K562 (cell line): Measurements from ENCODE around the gene PARD3. TPM values are rescaled to one million over a fixed set of nuclear protein-coding genes. Genes with fewer than 3 reads are reported as not detected.

Experiments used
- ATAC-seq: fragments of 200-7000 bp; cut with Tn5 transposase; 3 replicates; pipeline ENCODE4 v1.9.1; 2020; ENCODE audit warnings: moderate library complexity
- BruUV-seq: library from RNA; stranded (reverse); fragments of 400-500 nt; replicated peaks from 2 replicates; lab custom pipeline; 2021; lab: Mats Ljungman, UMichigan
- CTCF ChIA-PET: fragments of 300-600 bp; formaldehyde crosslinking; extraction: SDS; loops from one replicate; lab custom pipeline; 2021; ENCODE audit warnings: low intra/inter-chr PET ratio; lab: Yijun Ruan, JAX
- POLR2A ChIA-PET: fragments of 300-600, 350-650 bp; sonication (Branson Sonifier 250); formaldehyde crosslinking; extraction: SDS; loops from one replicate; lab custom pipeline; 2021; ENCODE audit warnings: antibody characterized with exemption, inconsistent platforms; lab: Yijun Ruan, JAX
- DNase-seq, 4 experiments: peaks; one replicate each; pipeline versions ENCODE4 v3.0.0 to v3.0.0-alpha.2; 2011 to 2018; ENCODE audit warnings: low spot score in 3 of 4, mixed read lengths in 3 of 4; ENCODE audit errors: extremely low read depth in 1 of 4
- FAIRE-seq: peaks from 2 replicates; lab custom pipeline; 2011; peaks lifted over from hg19 to GRCh38; lab: Jason Lieb, UNC
- H2AFZ ChIP-seq: 2 replicates; pipeline ENCODE4 v1.6.0; 2011; ENCODE audit warnings: low read depth, low read length, control low read depth, inconsistent platforms
- H3K27ac ChIP-seq: fragments of 200-600 bp; 3 replicates; pipeline ENCODE4 v1.8.0; 2011; ENCODE audit warnings: low read depth, mild to moderate bottlenecking, control low read depth, inconsistent platforms, low read length, moderate library complexity, mixed read lengths; ENCODE audit errors: extremely low read depth
- H3K27me3 ChIP-seq, 2 experiments: fragments of 300-600 bp in 1 of 2; 2 replicates in 1 of 2; 3 replicates in 1 of 2; pipeline versions ENCODE4 v1.6.0 to v1.8.0; 2011; ENCODE audit warnings: inconsistent platforms in 2 of 2, low read length in 2 of 2, mild to moderate bottlenecking in 1 of 2, mixed read lengths in 1 of 2, moderate library complexity in 1 of 2; ENCODE audit not compliant: control insufficient read depth in 2 of 2, insufficient read depth in 2 of 2
- H3K36me3 ChIP-seq: fragments of 300-600 bp; 3 replicates; pipeline ENCODE4 v1.8.0; 2011; ENCODE audit warnings: mild to moderate bottlenecking, low read length, inconsistent platforms; ENCODE audit not compliant: control insufficient read depth, insufficient read depth
- H3K4me1 ChIP-seq, 2 experiments: fragments of 200-600 bp in 1 of 2; replicated peaks in 1 of 2; 2 replicates in 1 of 2; 3 replicates in 1 of 2; pipeline versions ENCODE4 v1.5.1 to v1.8.0; 2011; ENCODE audit warnings: inconsistent platforms in 2 of 2, low read length in 2 of 2, mild to moderate bottlenecking in 1 of 2, mixed read lengths in 1 of 2, moderate library complexity in 1 of 2; ENCODE audit not compliant: control insufficient read depth in 2 of 2, insufficient read depth in 2 of 2
- H3K4me2 ChIP-seq: 2 replicates; pipeline ENCODE4 v1.6.1; 2011; ENCODE audit warnings: low read length, control low read depth, inconsistent platforms, mixed read lengths; ENCODE audit not compliant: insufficient read depth
- H3K4me3 ChIP-seq: fragments of 200-600 bp; sonication (generic), shearing (Covaris generic); 2 replicates; pipeline ENCODE4 v1.5.1; 2016; ENCODE audit warnings: control low read depth, inconsistent platforms
- H3K79me2 ChIP-seq: fragments of 200-600 bp; 3 replicates; pipeline ENCODE4 v1.8.0; 2011; ENCODE audit warnings: low read length, inconsistent platforms; ENCODE audit not compliant: control insufficient read depth, insufficient read depth
- H3K9ac ChIP-seq, 2 experiments: 2 replicates each; pipeline versions ENCODE4 v1.6.0 to v1.6.1; 2011; ENCODE audit warnings: low read depth in 2 of 2, low read length in 2 of 2, control low read depth in 1 of 2, inconsistent platforms in 1 of 2, mild to moderate bottlenecking in 1 of 2, mixed read lengths in 1 of 2; ENCODE audit not compliant: insufficient read depth in 1 of 2
- H3K9me1 ChIP-seq: one replicate; pipeline ENCODE4 v1.6.0; 2011; ENCODE audit warnings: inconsistent platforms, mild to moderate bottlenecking, low read length, moderate library complexity; ENCODE audit not compliant: control insufficient read depth, insufficient read depth
- H3K9me3 ChIP-seq: replicated peaks from 2 replicates; pipeline ENCODE4 v1.5.1; 2011; ENCODE audit warnings: low read depth, low read length, inconsistent platforms; ENCODE audit not compliant: control insufficient read depth, insufficient read depth
- H4K20me1 ChIP-seq: replicated peaks from 2 replicates; pipeline ENCODE4 v1.6.1; 2011; ENCODE audit warnings: low read length, inconsistent platforms, mixed read lengths; ENCODE audit not compliant: control insufficient read depth, insufficient read depth
- CBX2 ChIP-seq: fragments of 200-600 bp; sonication (generic); IDR thresholded peaks from one replicate; pipeline ENCODE4 v1.6.1; 2012; ENCODE audit warnings: mild to moderate bottlenecking, low read length, inconsistent platforms; ENCODE audit not compliant: insufficient read depth, poor library complexity, severe bottlenecking
- EZH2 ChIP-seq: IDR thresholded peaks from 2 replicates; pipeline ENCODE4 v1.6.1; 2012; ENCODE audit warnings: low read depth, mild to moderate bottlenecking, inconsistent platforms, low read length, borderline replicate concordance
- KDM4B ChIP-seq, 2 experiments: fragments of 450-650 bp in 1 of 2; sonication (generic) in 1 of 2; IDR thresholded peaks; 2 replicates each; pipeline ENCODE4 v1.6.1; 2016 to 2017; ENCODE audit warnings: borderline replicate concordance in 2 of 2, antibody characterized with exemption in 1 of 2, low read depth in 1 of 2, mild to moderate bottlenecking in 1 of 2
- KLF13 ChIP-seq: fragments of 450-650 bp; IDR thresholded peaks from 2 replicates; pipeline ENCODE4 v1.6.1; 2016; ENCODE audit warnings: missing genetic modification characterization, low read depth, mild to moderate bottlenecking, missing compliant biosample characterization, moderate library complexity, borderline replicate concordance
- POLR2H ChIP-seq: IDR thresholded peaks from 2 replicates; pipeline ENCODE4 v1.6.1; 2016; ENCODE audit warnings: missing genetic modification characterization, low read depth, mild to moderate bottlenecking, control low read depth, missing compliant biosample characterization, moderate library complexity
- ZNF347 ChIP-seq: fragments of 450-650 bp; formaldehyde crosslinking; IDR thresholded peaks from 2 replicates; pipeline ENCODE4 v1.4.0; 2020; ENCODE audit warnings: low read depth, mild to moderate bottlenecking, moderate library complexity
- ZNF444 ChIP-seq: fragments of 250-450 bp; sonication (Bioruptor Pico); IDR thresholded peaks from 2 replicates; pipeline ENCODE4 v1.4.0; 2020; ENCODE audit warnings: mild to moderate bottlenecking, moderate library complexity
- ZNF668 ChIP-seq: fragments of 250-450 bp; sonication (Bioruptor Pico); IDR thresholded peaks from 2 replicates; pipeline ENCODE4 v1.8.0; 2022; ENCODE audit warnings: mild to moderate bottlenecking, inconsistent platforms
- WGBS: fragments of 100-300 bp; shearing (Covaris generic); methylation state at CpG from one replicate; pipeline ENCODE4 v1.1.6; 2016; ENCODE audit warnings: low coverage, mixed read lengths; ENCODE audit not compliant: insufficient coverage; ENCODE audit errors: missing lambda C conversion rate; 5-methylcytosine and 5-hydroxymethylcytosine counted together
- in situ Hi-C: fragments of 300-500 bp; cut with MboI; formaldehyde crosslinking; loops from 4 replicates; pipeline ENCODE4 v1.15.0; 2018; ENCODE audit warnings: inconsistent platforms, mixed read lengths
- intact Hi-C: fragments of 100-400 bp; cut with micrococcal nuclease; formaldehyde crosslinking; loops from 2 replicates; pipeline ENCODE4 v1.14.2; 2022
- polyA plus RNA-seq, 8 experiments: library from polyadenylated mRNA; depleted of rRNA in 4 of 8; stranded (reverse) in 5 of 8; unstranded in 3 of 8; fragments of >200 nt; fragmentation: Nextera tagmentation in 2 of 8; fragmentation: Illumina TruSeq in 1 of 8; extraction: Ambion mirVana in 2 of 8; extraction: Trizol in 1 of 8; gene quantifications; 2 replicates each; pipeline versions ENCODE4 v1.2.1 to v1.2.3, GENCODE V29; 2011 to 2014; ENCODE audit warnings: inconsistent platforms in 1 of 8, missing spikeins in 1 of 8
- total RNA-seq, 7 experiments: library from RNA; depleted of rRNA in 6 of 7; stranded (reverse); fragments of >200 nt in 6 of 7; fragmentation: Illumina TruSeq in 2 of 7; extraction: Trizol in 2 of 7; gene quantifications; 2 replicates each; pipeline versions ENCODE4 v1.2.1 to v1.2.3, GENCODE V29; 2011 to 2021; ENCODE audit warnings: low replicate concordance in 1 of 7

The PARD3 gene
- total and polyA plus RNA-seq, 9 of the 15 experiments (the other 6 are each of a cell fraction or from before 2014, with no cell fraction given) = 2.7 to 11.7 (median 7.7) TPM

GRCh38 chr10:34229917-34230316, 585.2 kb downstream of the PARD3 start:
- WGBS = 0% methylated on average over 3 of the region's 3 CpGs
- ChIA-PET CTCF (no interaction called here), POLR2A (no interaction called here)
- Histone ChIP-seq H2AFZ (no peak overlapping the region), H3K4me2 (no peak overlapping the region), H3K9ac (no peak overlapping the region), H3K4me3 (no peak overlapping the region), H3K27me3 (no peaks in the 10 kb centered on the region), H3K4me1 (no peaks in the 10 kb centered on the region), H3K9me3 (no peaks in the 10 kb centered on the region), H3K9me1 (no peaks in the 10 kb centered on the region), H3K27ac (no peak overlapping the region), H4K20me1 (no peaks in the 10 kb centered on the region), H3K79me2 (no peaks in the 10 kb centered on the region), H3K36me3 (no peaks in the 10 kb centered on the region)
- in situ Hi-C loops (no loop called here), intact Hi-C loops (no loop called here)
- TF ChIP-seq ZNF444 (no peak), CBX2 (no peak), ZNF347 (CRISPR knock-in tag) (no peak), KLF13 (no peak), EZH2 (no peak), POLR2H (no peak), KDM4B (IDR thresholded peaks at IDR 0.05; ENCODE audit: borderline replicate concordance in 2 of 2, low read depth in 1 of 2) (no peak), ZNF668 (no peak)
- BruUV-seq = no TSS peak
- DNase-seq = no peak
- ATAC-seq = no peak
- no peak for FAIRE-seq
